GM23338 (cell line): ENCODE data around the gene CGA. TPM values are rescaled to one million over a fixed set of nuclear protein-coding genes. Genes with fewer than 3 reads are reported as not detected.

Experiments used
- ATAC-seq: fragments of 200-7000 bp; cut with Tn5 transposase; 3 replicates; pipeline ENCODE4 v1.9.1; 2020
- DNase-seq: peaks from one replicate; pipeline ENCODE4 v3.0.0-alpha.2; 2015; ENCODE audit warnings: low spot score
- H2AFZ ChIP-seq: fragments of 200-600 bp; sonication (generic); 2 replicates; pipeline ENCODE4 v1.8.0; 2016; ENCODE audit warnings: antibody characterized with exemption, mild to moderate bottlenecking, moderate library complexity
- H3F3A ChIP-seq: fragments of 200-600 bp; sonication (generic); replicated peaks from 2 replicates; pipeline ENCODE4 v1.8.0; 2017; ENCODE audit warnings: antibody characterized with exemption, mixed run types, low read depth
- H3K27ac ChIP-seq: fragments of 200-600 bp; sonication (generic); 2 replicates; pipeline ENCODE4 v1.6.1; 2016; ENCODE audit warnings: low read depth
- H3K27me3 ChIP-seq: fragments of 200-600 bp; sonication (generic); 2 replicates; pipeline ENCODE4 v1.8.0; 2016; ENCODE audit warnings: mild to moderate bottlenecking, mixed run types, moderate library complexity; ENCODE audit not compliant: insufficient read depth
- H3K36me3 ChIP-seq: fragments of 200-600 bp; sonication (generic); 2 replicates; pipeline ENCODE4 v1.8.0; 2016; ENCODE audit warnings: mild to moderate bottlenecking; ENCODE audit not compliant: insufficient read depth
- H3K4me1 ChIP-seq: fragments of 200-600 bp; sonication (generic); 2 replicates; pipeline ENCODE4 v1.8.0; 2016; ENCODE audit warnings: mild to moderate bottlenecking, moderate library complexity; ENCODE audit not compliant: insufficient read depth
- H3K4me2 ChIP-seq: fragments of 200-600 bp; sonication (generic); 2 replicates; pipeline ENCODE4 v1.7.1; 2017; ENCODE audit warnings: mixed run types
- H3K4me3 ChIP-seq: fragments of 200-600 bp; sonication (generic); 2 replicates; pipeline ENCODE4 v1.6.1; 2016; ENCODE audit warnings: mixed run types
- H3K79me2 ChIP-seq: fragments of 200-600 bp; sonication (generic); replicated peaks from 2 replicates; pipeline ENCODE4 v1.8.0; 2017; ENCODE audit warnings: mild to moderate bottlenecking; ENCODE audit not compliant: insufficient read depth
- H3K9me2 ChIP-seq: fragments of 200-600 bp; sonication (generic); 2 replicates; pipeline ENCODE4 v1.8.0; 2017; ENCODE audit not compliant: insufficient read depth
- H4K20me1 ChIP-seq: fragments of 200-600 bp; sonication (generic); replicated peaks from 2 replicates; pipeline ENCODE4 v1.8.0; 2017; ENCODE audit warnings: mild to moderate bottlenecking; ENCODE audit not compliant: insufficient read depth
- H3K27ac Mint-ChIP-seq: 2 replicates; pipeline ENCODE4 v1.8.0; 2020; ENCODE audit warnings: inconsistent platforms, mild to moderate bottlenecking, moderate library complexity, mixed read lengths
- H3K27me3 Mint-ChIP-seq: 3 replicates; pipeline ENCODE4 v1.8.0; 2022; ENCODE audit warnings: low read depth, mild to moderate bottlenecking, moderate library complexity, mixed read lengths, inconsistent platforms; ENCODE audit not compliant: insufficient read depth, poor library complexity
- H3K36me3 Mint-ChIP-seq: 3 replicates; pipeline ENCODE4 v1.8.0; 2021; ENCODE audit warnings: low read depth, mild to moderate bottlenecking, inconsistent platforms, moderate library complexity, mixed read lengths
- H3K4me1 Mint-ChIP-seq: 3 replicates; pipeline ENCODE4 v1.8.0; 2020; ENCODE audit warnings: mild to moderate bottlenecking, inconsistent platforms, mixed read lengths
- H3K4me3 Mint-ChIP-seq: 3 replicates; pipeline ENCODE4 v1.8.0; 2021; ENCODE audit warnings: moderate library complexity, mild to moderate bottlenecking, inconsistent platforms, mixed read lengths
- H3K9me3 Mint-ChIP-seq: 3 replicates; pipeline ENCODE4 v1.8.0; 2020; ENCODE audit warnings: moderate library complexity, mild to moderate bottlenecking, inconsistent platforms, mixed read lengths
- CREB1 ChIP-seq: fragments of 250-450 bp; sonication (Bioruptor Pico); IDR thresholded peaks from 2 replicates; pipeline ENCODE4 v1.5.0; 2020; ENCODE audit warnings: low read depth, mild to moderate bottlenecking, moderate library complexity
- CTCF ChIP-seq, 2 experiments: fragments of 200-600 bp in 1 of 2; sonication (generic) in 1 of 2; conservative IDR thresholded peaks; 2 replicates each; pipeline versions ENCODE4 v1.5.1 to v1.6.1; 2016 to 2017; ENCODE audit warnings: antibody characterized with exemption in 2 of 2, low read depth in 2 of 2, mild to moderate bottlenecking in 2 of 2, moderate library complexity in 1 of 2
- ETS1 ChIP-seq: IDR thresholded peaks from 2 replicates; pipeline ENCODE4 v1.6.1; 2016; ENCODE audit warnings: antibody characterized with exemption
- EZH2 ChIP-seq: fragments of 200-600 bp; sonication (generic); IDR thresholded peaks from one replicate; pipeline ENCODE4 v1.8.0; 2017; ENCODE audit warnings: antibody characterized with exemption, mild to moderate bottlenecking, low read depth; ENCODE audit not compliant: unreplicated experiment
- EZH2phosphoT487 ChIP-seq: fragments of 200-600 bp; sonication (generic); IDR thresholded peaks from one replicate; pipeline ENCODE4 v1.8.1; 2018; ENCODE audit warnings: antibody characterized with exemption; ENCODE audit not compliant: unreplicated experiment
- JUNB ChIP-seq: IDR thresholded peaks from one replicate; pipeline ENCODE4 v1.6.1; 2016; ENCODE audit warnings: antibody characterized with exemption; ENCODE audit not compliant: unreplicated experiment
- NANOG ChIP-seq: IDR thresholded peaks from 2 replicates; pipeline ENCODE4 v1.6.1; 2016; ENCODE audit warnings: antibody characterized with exemption, borderline replicate concordance
- POLR2AphosphoS5 ChIP-seq: IDR thresholded peaks from 2 replicates; pipeline ENCODE4 v1.6.1; 2016; ENCODE audit warnings: antibody characterized with exemption, low read depth
- REST ChIP-seq: IDR thresholded peaks from one replicate; pipeline ENCODE4 v1.6.1; 2018; ENCODE audit warnings: antibody characterized with exemption; ENCODE audit not compliant: unreplicated experiment
- STAT1 ChIP-seq: IDR thresholded peaks from one replicate; pipeline ENCODE4 v1.6.1; 2016; ENCODE audit warnings: antibody characterized with exemption; ENCODE audit not compliant: unreplicated experiment
- ZNF114 ChIP-seq: fragments of 250-450 bp; sonication (Bioruptor Pico); IDR thresholded peaks from 2 replicates; pipeline ENCODE4 v1.5.0; 2020; ENCODE audit warnings: mild to moderate bottlenecking, moderate library complexity
- ZNF331 ChIP-seq: fragments of 250-450 bp; sonication (Bioruptor Pico); IDR thresholded peaks from 2 replicates; pipeline ENCODE4 v1.5.0; 2020; ENCODE audit warnings: low read depth, mild to moderate bottlenecking, moderate library complexity
- ZNF462 ChIP-seq: fragments of 250-450 bp; sonication (Bioruptor Pico); IDR thresholded peaks from 2 replicates; pipeline ENCODE4 v1.5.0; 2020; ENCODE audit warnings: mild to moderate bottlenecking, moderate library complexity
- polyA plus RNA-seq: library from polyadenylated mRNA; unstranded; fragments of >200 nt; fragmentation: Nextera tagmentation; extraction: Ambion mirVana; gene quantifications from 2 replicates; pipeline ENCODE4 v1.2.1, GENCODE V29; 2016
- total RNA-seq: library from RNA; depleted of rRNA; stranded (reverse); fragments of >200 nt; shearing (Covaris generic); gene quantifications from 2 replicates; pipeline ENCODE4 v1.2.3, GENCODE V29; 2014

The CGA gene
- total and polyA plus RNA-seq, 2 experiments from 2014 or later = not detected

- DNase-seq (no peak), ATAC-seq (no peak)
- Histone ChIP-seq H3K36me3 (no peaks in the 10 kb centered on the region), H2AFZ (no peak overlapping the region), H3K9me2 (no peaks in the 10 kb centered on the region), H3K4me3 (no peak overlapping the region), H3F3A (no peaks in the 10 kb centered on the region), H3K79me2 (no peaks in the 10 kb centered on the region), H3K27ac (no peak overlapping the region), H3K4me1 (no peaks in the 10 kb centered on the region), H3K27me3 (no peaks in the 10 kb centered on the region), H3K4me2 (no peak overlapping the region), H4K20me1 (no peaks in the 10 kb centered on the region)
- no peaks in the 10 kb centered on the region for H3K9me3 Mint-ChIP-seq
- H3K36me3 Mint-ChIP-seq = no peaks in the 10 kb centered on the region
- no peak overlapping the region for H3K4me3 Mint-ChIP-seq
- H3K27ac Mint-ChIP-seq = no peak overlapping the region
- no peaks in the 10 kb centered on the region for H3K27me3 Mint-ChIP-seq
- TF ChIP-seq CTCF (conservative IDR thresholded peaks at IDR 0.05; ENCODE audit: low read depth in 2 of 2) (no peak), ZNF462 (no peak), POLR2AphosphoS5 (no peak), CREB1 (CRISPR knock-in tag) (no peak), EZH2 (no peak), JUNB (no peak), ZNF114 (CRISPR knock-in tag) (no peak), STAT1 (no peak), REST (no peak), NANOG (no peak), ETS1 (no peak), EZH2phosphoT487 (no peak), ZNF331 (CRISPR knock-in tag) (no peak)
- H3K4me1 Mint-ChIP-seq = peaks cover 2% of the 10 kb centered on the region; the same call in 1 of the 3 replicates
These were observed 10.9 kb upstream of the CGA start for GRCh38 chr6:87105823-87106222.
